G401 (cell line): ENCODE results near the gene HNRNPF. TPM values are rescaled to one million over a fixed set of nuclear protein-coding genes. Genes with fewer than 3 reads are reported as not detected.
"Not testable (repeated sequence)": the region's sequence is repeated elsewhere in the genome, so short reads cannot be mapped to it uniquely, and the experiment has no call there.

Experiments used
- DNase-seq: peaks from one replicate; pipeline ENCODE4 v3.0.0-alpha.2; 2015; ENCODE audit warnings: low spot score
- in situ Hi-C: cut with HindIII; loops from 2 replicates; pipeline ENCODE4 v1.10.0; 2016; ENCODE audit warnings: low sequenced_read_pairs, mixed read lengths
- total RNA-seq: library from RNA; depleted of rRNA; stranded (reverse); fragments of >200 nt; shearing (Covaris generic); gene quantifications from 2 replicates; pipeline ENCODE4 v1.2.3, GENCODE V29; 2014; rRNA removed

The HNRNPF gene
- total RNA-seq, 1 experiment from 2014 or later: 404 TPM

DNA sequence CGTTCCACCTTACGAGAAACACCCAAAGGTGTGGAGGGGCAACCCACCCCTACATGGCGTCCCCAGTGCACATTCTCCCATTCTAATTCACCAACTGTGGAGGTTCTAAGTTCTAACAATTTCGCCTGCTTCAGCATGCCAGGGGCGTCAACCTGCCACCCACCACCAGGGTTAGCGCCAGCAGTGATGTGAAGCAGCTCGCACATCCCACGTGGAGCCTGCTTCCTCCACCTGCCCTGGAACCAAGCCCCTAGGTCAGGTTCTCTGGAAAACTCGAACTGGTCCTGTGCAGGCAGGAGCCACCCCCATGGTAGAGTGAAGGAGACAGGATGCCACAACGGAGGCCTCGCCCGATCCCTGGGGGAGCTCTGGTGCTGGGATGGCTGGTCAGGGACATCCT lies 70.9 kb downstream of the HNRNPF start:
- DNase-seq: no peak

DNA sequence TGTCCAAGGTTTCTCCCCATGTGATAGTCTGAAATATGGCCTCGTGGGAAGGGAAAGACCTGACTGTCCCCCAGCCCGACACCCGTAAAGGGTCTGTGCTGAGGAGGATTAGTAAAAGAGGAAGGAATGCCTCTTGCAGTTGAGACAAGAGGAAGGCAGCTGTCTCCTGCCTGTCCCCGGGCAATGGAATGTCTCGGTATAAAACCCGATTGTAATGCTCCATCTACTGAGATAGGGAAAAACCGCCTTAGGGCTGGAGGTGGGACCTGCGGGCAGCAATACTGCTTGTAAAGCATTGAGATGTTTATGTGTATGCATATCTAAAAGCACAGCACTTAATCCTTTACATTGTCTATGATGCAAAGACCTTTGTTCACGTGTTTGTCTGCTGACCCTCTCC lies 71.5 kb downstream of the HNRNPF start:
- DNase-seq, in situ Hi-C loops: not testable (repeated sequence)

More for the DNA sequence above, 70.9 kb downstream of the HNRNPF start:
- in situ Hi-C loops: no loop called here

DNA sequence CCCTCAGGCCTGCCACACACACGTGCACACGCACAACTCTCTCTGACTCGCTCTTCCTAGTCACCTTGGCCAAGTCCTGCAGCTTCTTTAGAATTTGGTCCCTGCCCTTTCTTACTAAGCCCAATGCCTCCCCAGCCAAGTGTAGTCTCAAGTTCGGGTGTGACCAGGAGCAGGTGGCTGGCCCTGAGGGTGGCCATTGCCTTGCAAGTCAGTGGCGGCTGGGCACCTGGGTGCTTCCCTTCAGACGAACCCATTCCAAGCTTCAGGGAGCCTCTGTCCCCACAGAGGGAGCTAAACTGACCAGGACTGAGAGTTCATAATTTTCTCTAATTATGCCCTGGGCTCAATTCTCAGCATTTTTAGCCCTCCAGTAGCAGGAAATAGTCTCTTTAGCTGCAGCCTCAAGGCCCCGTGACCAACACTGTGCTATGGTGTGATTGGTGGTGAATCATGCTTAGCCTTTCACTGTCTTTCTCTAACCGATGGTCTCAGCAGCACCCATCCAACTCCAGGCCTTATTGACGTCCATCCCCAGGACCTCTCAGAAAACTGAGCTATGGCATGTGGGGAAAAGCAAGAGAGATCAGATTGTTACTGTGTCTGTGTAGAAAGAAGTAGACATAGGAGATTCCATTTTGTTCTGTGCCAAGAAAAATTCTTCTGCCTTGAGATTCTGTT lies 72.2 kb downstream of the HNRNPF start:
- in situ Hi-C loops: no loop called here
- no peak for DNase-seq

DNA sequence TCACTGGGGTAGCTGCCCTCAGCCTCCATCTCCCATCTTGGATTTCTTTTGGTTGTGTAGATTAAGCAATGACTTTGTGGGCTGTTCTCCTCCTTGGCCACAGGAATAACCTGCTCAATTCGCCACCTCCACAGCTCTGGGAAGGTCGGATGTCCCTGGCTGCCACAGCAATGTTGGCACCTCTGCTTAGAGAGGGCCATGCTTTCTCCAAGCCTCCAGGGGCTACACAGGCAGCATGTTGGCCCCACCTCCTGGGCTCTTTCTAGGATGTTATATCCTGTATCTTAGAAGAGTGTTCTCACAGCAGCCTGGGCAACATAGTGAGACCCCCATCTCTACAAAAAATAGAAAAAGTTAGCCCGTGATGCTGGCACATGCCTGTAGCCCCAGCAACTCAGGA lies 72.9 kb downstream of the HNRNPF start:
- in situ Hi-C loops: no loop called here
- no peak for DNase-seq

Other genes with a start within 250 kb of the HNRNPF start
- 14.9 and 18.0 TPM in 2 replicates for gene RASGEF1A, start 142.1 kb downstream of the HNRNPF start, total RNA-seq
- gene FXYD4, start 37.5 kb downstream of the HNRNPF start, total RNA-seq: not detected in 2 replicates
- gene ZNF487, start 27.9 kb upstream of the HNRNPF start, total RNA-seq: 6.7 and 10.5 TPM in 2 replicates
- 3.3 and 14.3 TPM in 2 replicates for gene ZNF239, start 165.4 kb upstream of the HNRNPF start, total RNA-seq
- 0.80 and 1.9 TPM in 2 replicates for gene ZNF485, start 197.3 kb upstream of the HNRNPF start, total RNA-seq
- gene ZNF32, start 239.7 kb upstream of the HNRNPF start, total RNA-seq: 15.9 and 22.9 TPM in 2 replicates